ENCODE results near the gene NPTN.

- TF ChIP-seq CTCF (conservative IDR thresholded peaks at IDR 0.05 in 1 of 2, IDR thresholded peaks at IDR 0.05 in 1 of 2; ENCODE audit: extremely low read depth in 1 of 2, insufficient read depth in 1 of 2, low read depth in 1 of 2, low read length in 2 of 2) = no peak
- no peak for TF ChIP-seq EZH2 (IDR thresholded peaks at IDR 0.05; ENCODE audit: borderline replicate concordance, low read length)
Measured at GRCh38 chr15:73682600-73683090, 49.5 kb upstream of the NPTN start.
